HG03103 (cell line): ENCODE data around the gene ZNF496.
A peak's percentile ranks its signal among the peaks of the same experiment; 100 is the strongest.
"Not testable (repeated sequence)": the region's sequence is repeated elsewhere in the genome, so short reads cannot be mapped to it uniquely, and the experiment has no call there.

Experiments used
- ATAC-seq: cut with Tn5 transposase; IDR thresholded peaks from one replicate; pipeline ENCODE4 v1.9.1; 2021; ENCODE audit warnings: low read depth; ENCODE audit not compliant: unreplicated experiment

Gene ZNF496

GRCh38 chr1:247360116-247360898 is 28.6 kb upstream of the ZNF496 start:
- no peak for ATAC-seq

DNA sequence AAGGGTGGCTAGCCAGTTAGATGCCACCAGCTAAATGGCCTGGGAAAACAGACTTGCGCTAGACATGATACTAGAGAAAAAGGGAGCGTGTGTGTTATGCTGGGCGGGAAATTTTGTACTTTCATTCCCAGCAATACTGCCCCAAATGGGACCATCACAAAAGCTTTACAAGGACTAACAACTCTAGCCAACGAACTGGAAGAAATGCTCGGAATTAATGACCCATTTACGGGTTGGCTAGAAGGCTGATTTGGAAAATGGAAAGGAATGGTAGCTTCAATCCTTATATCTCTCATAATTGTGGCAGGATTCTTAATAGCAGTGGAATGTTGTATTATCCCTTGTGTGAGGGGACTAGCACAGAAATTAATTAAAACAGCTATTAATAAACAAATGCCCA is 27.9 kb upstream of the ZNF496 start:
- no peak for ATAC-seq

GRCh38 chr1:247358920-247359319 is 27.3 kb upstream of the ZNF496 start:
- ATAC-seq = no peak

GRCh38 chr1:247357781-247358211 is 26.1 kb upstream of the ZNF496 start:
- ATAC-seq = peak; percentile 83

GRCh38 chr1:247357052-247357780 is 25.5 kb upstream of the ZNF496 start:
- ATAC-seq = no peak

DNA sequence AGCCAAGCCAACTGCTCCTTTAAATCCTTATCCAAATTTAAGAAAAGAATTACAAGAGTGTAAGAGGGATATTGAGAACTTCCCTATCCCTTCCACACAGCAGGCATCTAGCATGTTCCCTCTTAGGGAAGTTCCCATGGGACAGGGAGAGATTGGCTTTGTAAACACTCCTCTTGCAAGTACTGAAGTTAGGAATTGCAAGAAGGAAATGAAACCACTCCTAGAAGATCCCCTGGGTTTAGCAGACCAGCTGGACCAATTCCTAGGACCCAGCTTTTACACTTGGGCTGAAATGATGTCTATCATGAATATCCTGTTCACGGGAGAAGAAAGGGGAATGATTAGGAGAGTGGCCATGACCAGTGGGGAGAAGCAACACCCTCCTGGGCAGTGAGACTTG is 23.5 kb upstream of the ZNF496 start:
- ATAC-seq = not testable (repeated sequence)

- no peak for ATAC-seq
Measured at GRCh38 chr1:247352175-247352574, 20.5 kb upstream of the ZNF496 start.

DNA sequence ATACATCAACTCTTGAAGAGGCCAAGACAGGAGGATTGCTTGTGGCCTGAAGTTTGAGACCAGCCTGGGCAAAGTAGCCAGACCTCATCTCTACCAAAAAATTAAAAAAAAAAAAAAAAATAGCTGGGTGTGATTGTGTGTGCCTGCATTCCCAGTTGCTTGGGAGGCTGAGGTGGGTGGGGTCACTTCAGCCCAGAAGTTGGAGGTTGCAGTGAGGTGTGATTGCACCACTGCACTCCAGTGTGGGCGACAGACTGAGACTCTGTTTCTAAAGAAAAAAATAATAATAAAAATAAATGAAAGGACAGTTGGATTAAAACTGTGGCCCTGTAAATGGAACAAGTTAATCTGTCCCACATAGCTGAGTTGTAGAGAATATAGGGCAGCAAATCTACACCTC is 18.9 kb upstream of the ZNF496 start:
- ATAC-seq = no peak

DNA sequence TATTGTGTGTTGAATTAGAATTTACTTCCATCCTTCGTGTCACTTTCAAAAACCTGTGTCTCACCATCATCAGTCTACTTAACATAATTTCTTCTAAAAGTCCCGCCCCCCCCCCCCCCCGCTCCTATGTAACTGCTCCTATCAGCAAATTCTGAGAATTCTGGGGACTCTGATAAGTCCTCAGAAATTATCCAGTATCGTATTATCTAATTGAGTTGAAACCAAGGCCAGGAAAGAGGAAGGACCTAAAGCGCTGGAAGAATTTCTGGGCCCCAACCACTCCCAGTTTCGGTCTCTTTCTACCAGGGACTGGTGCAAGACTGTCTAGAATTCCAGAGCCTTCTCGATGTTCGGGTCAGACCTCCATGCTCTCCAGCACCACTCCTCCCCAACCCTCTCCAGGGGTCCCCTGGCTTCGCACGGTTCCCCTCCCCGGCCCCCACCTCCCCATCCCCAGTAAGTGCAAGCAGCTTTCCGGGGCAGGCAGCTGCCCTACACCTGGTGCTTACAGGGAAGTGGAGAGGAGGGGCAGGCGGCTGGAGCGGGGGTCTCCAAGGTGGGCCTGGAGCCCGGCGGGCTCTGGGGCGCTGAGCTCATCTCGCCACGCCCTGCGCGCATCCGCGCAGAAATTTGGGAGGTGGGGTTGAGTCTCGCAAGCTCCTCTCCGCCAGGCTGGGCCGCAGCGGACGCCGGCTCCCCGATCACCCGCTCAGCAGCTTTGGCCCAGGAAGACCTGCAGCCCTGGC is 16.0 kb upstream of the ZNF496 start:
- ATAC-seq = no peak

GRCh38 chr1:247345881-247346280 is 14.2 kb upstream of the ZNF496 start:
- ATAC-seq = no peak

DNA sequence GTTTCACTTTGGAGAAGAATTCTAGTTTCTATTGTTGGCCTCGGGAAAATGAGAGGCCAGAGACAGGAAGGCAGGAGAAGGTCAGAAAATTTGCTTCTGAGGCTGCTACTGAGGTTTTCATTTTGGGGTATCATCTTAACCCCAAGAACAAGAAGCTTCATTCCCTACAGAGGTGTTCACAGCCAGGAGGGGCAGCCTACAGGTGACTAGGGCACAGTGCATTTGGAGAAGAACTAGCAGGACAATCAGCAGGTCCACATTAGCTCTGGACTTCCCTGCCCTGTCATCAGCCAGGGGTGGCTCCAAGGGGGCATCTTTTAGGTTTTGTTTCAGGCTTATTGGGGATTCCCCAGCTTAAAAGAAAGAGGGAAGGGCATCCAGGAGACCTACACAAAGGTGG is 12.1 kb upstream of the ZNF496 start:
- ATAC-seq = no peak

DNA sequence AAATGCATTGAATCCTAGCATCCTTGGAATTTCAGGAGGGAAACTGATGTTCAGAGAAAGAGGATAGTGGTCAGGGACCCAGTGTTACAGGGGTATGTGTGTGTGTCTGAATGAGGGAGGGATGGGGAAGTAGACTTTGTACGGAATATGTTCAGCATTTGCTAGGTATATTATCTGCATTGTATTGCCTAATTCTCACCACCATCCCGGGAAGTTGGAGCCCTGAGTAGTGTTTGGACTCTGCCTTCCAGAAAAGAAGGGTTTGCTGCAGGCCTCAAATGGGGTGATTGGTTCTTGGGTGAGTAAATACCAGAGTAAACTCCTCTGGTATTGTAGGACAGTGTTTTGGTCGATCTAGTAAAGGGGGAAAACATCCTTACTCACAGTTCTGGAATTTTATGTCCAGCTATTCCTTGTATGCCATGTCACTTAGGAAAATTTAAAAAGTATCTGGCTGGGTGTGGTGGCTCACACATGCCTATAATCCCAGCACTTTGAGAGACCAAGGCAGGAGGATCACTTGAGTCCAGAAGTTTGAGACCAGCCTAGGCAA is 7.1 kb upstream of the ZNF496 start:
- ATAC-seq = no peak

DNA sequence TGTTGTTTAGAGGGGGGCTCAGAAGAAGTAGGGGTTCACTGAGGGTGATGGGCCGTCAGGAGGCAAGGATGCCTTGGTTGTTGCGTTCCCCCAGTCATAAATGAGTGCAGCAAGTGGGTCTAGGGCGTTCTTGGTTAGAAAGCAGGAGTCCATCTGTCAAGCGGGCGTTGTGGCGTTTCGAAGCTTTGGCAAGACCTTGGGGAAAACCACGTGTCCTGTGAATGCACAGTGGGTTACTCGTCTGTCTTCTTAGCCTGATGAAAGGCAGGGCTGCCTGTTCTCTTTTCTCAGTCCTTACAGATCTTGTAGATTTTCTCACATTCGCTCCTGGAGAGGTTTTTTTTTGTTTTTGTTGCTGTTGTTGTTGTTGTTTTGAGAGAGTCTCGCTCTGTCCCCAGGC is 6.3 kb upstream of the ZNF496 start:
- ATAC-seq = no peak

- no peak for ATAC-seq
Measured at GRCh38 chr1:247337250-247337746, 5.6 kb upstream of the ZNF496 start.

GRCh38 chr1:247336390-247336789 is 4.7 kb upstream of the ZNF496 start:
- no peak for ATAC-seq

DNA sequence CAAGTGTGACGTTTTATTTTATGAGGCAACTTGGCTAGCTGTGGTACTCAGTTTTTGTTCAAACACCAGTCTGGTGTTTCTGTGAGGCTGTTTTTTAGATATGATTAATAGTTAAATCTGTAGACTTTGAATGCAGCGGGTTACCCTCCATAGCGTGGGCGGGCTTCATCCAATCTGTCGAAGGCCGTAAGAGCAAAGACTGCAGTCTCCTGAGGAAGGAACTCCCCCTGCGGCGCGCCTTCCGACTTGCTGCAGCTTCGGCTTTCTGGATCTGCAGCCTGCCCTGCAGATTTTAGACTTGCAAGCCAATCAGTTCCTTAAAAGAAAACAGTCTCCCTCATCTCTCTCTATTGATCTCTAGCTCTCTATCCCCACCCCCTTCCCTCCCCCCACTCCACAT is 4.2 kb upstream of the ZNF496 start:
- no peak for ATAC-seq

GRCh38 chr1:247334378-247335133 is 2.9 kb upstream of the ZNF496 start:
- ATAC-seq = no peak

DNA sequence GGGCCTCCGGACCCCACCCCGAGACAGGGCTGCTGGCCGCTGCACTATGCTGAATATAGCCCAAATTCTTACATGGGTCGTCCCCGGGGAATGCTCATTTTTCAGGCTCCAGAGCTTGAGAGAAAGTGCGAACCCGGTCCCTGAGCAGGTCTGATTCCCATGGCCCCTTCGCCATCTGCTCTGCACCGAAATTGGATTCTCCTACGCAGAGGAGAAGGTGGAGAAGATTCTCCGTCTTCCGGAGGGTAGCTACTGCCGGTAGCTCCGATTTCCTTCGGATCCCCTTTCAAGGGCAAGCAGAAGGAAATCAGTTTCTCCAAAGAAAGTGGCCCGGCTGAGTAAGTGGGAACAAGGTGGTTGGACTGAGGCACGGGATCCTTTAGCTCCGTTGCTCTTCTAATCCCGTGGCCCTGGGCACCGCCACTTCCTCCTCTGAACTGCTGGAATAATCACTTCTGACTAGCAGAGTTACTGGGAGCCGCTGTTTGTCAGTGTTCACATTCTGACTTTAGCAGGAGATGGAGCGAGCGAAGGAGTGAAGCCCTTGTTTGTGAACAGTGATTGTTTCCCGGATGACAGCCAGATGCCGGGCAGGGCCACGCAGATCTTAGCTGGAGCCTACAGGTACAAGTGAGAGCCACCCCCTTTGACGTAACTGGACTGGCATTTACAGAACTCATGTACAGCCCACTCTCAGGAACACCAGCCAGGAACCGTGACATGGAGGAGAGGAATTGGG is 1.1 kb upstream of the ZNF496 start:
- no peak for ATAC-seq

DNA sequence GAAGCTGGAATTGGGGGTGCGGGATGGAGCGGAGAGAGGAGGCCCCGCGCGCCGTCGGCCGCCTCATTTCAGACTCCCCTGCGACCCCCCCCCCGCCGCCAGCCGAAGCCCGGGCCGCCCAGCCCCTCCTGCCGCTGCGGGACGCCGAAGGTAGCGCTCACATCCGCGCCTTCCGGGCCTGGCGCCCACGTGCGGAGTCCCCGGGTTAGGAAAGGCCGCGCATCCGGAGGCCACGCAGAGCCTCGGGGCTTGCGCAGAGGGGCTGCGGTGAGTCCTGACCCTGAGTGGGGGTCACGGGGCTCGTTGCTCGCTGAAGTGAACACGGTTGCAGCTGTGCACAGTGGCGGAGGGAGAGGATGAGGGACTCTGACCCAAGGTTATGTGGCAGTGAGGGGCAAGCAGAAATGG is 552 bp upstream of the ZNF496 start:
- peak; percentile 26 for ATAC-seq

GRCh38 chr1:247331172-247331524 is 519 bp downstream of the ZNF496 start:
- peak; percentile 52 for ATAC-seq
